GM18909 (cell line): ENCODE data around the gene SMAD5.

Experiments
- ATAC-seq: cut with Tn5 transposase; IDR thresholded peaks from one replicate; pipeline ENCODE4 v1.9.1; 2021; ENCODE audit warnings: mild to moderate bottlenecking; ENCODE audit not compliant: unreplicated experiment, poor library complexity

The SMAD5 gene

GRCh38 chr5:136132557-136133221, at the start of gene SMAD5:
SMAD5 (plus strand) TSS chr5:136132845; CDS start chr5:136153761, 20,916 bp downstream.
- ATAC-seq, result peak; percentile 92

GRCh38 chr5:136084698-136085097, 47.9 kb upstream of the SMAD5 start:
- ATAC-seq, result no peak

- no peak for ATAC-seq
Observed at GRCh38 chr5:136086783-136087566, 45.7 kb upstream of the SMAD5 start.

- ATAC-seq, result no peak
Observed at GRCh38 chr5:136087961-136088871, 44.4 kb upstream of the SMAD5 start.

GRCh38 chr5:136089791-136090190, 42.9 kb upstream of the SMAD5 start:
- no peak for ATAC-seq

GRCh38 chr5:136090319-136090718, 42.3 kb upstream of the SMAD5 start:
- no peak for ATAC-seq

GRCh38 chr5:136094189-136094912, 38.3 kb upstream of the SMAD5 start:
- no peak for ATAC-seq

GRCh38 chr5:136094913-136095641, 37.6 kb upstream of the SMAD5 start:
- no peak for ATAC-seq

- no peak for ATAC-seq
Observed at GRCh38 chr5:136098176-136098575, 34.5 kb upstream of the SMAD5 start.

- no peak for ATAC-seq
Observed at GRCh38 chr5:136099870-136100269, 32.8 kb upstream of the SMAD5 start.

- no peak for ATAC-seq
Observed at GRCh38 chr5:136101884-136102283, 30.8 kb upstream of the SMAD5 start.

GRCh38 chr5:136103118-136103517, 29.5 kb upstream of the SMAD5 start:
- peak; percentile 83 for ATAC-seq

- no peak for ATAC-seq
Observed at GRCh38 chr5:136104306-136104965, 28.2 kb upstream of the SMAD5 start.

- no peak for ATAC-seq
Observed at GRCh38 chr5:136106351-136107031, 26.2 kb upstream of the SMAD5 start.

GRCh38 chr5:136108180-136108611, 24.4 kb upstream of the SMAD5 start:
- peak; percentile 54 for ATAC-seq

- no peak for ATAC-seq
Observed at GRCh38 chr5:136108766-136109165, 23.9 kb upstream of the SMAD5 start.

- ATAC-seq, result no peak
Observed at GRCh38 chr5:136109453-136110135, 23.1 kb upstream of the SMAD5 start.

GRCh38 chr5:136113606-136114005, 19.0 kb upstream of the SMAD5 start:
- ATAC-seq, result no peak
